Vagina (tissue), 2 donors: ENCODE measurements around the gene DDX5. TPM values are rescaled to one million over a fixed set of nuclear protein-coding genes. Genes with fewer than 3 reads are reported as not detected.
"Not testable (repeated sequence)": the region's sequence is repeated elsewhere in the genome, so short reads cannot be mapped to it uniquely, and the experiment has no call there.

Source experiments
- DNase-seq, 2 donors: peaks; one replicate each; pipeline ENCODE4 v3.0.0-alpha.2; 2017; ENCODE audit errors: extremely low spot score in 2 of 2
- H3K27ac ChIP-seq: fragments of 200-600 bp; sonication (generic); one replicate; pipeline ENCODE4 v1.5.1; 2019
- H3K27me3 ChIP-seq: fragments of 200-600 bp; sonication (generic); one replicate; pipeline ENCODE4 v1.5.1; 2019
- H3K36me3 ChIP-seq, 2 donors: fragments of 200-600 bp; sonication (generic); one replicate each; pipeline ENCODE4 v1.5.1; 2017 to 2019
- H3K4me1 ChIP-seq: fragments of 200-600 bp; sonication (generic); one replicate; pipeline ENCODE4 v1.5.1; 2019
- H3K4me3 ChIP-seq, 2 donors: fragments of 200-600 bp; sonication (generic); 1 replicate in 1 of 2; 2 replicates in 1 of 2; pipeline ENCODE4 v1.5.1; 2016 to 2019
- H3K9me3 ChIP-seq: fragments of 200-600 bp; sonication (generic); one replicate; pipeline ENCODE4 v1.5.1; 2019
- POLR2A ChIP-seq, 2 donors: fragments of 450-650 bp; IDR thresholded peaks; one replicate each; pipeline ENCODE4 v1.6.1; 2017; ENCODE audit warnings: antibody characterized with exemption in 2 of 2, mild to moderate bottlenecking in 2 of 2, moderate library complexity in 2 of 2
- POLR2AphosphoS5 ChIP-seq, 2 donors: sonication (generic); formaldehyde crosslinking; IDR thresholded peaks; one replicate each; pipeline ENCODE4 v1.9.0; 2017; ENCODE audit warnings: antibody characterized with exemption in 2 of 2, mild to moderate bottlenecking in 2 of 2, low read depth in 1 of 2; ENCODE audit not compliant: insufficient read depth in 1 of 2
- intact Hi-C: fragments of 100-400 bp; cut with DNase I; formaldehyde crosslinking; loops from one replicate; pipeline ENCODE4 v1.15.1; 2023
- total RNA-seq: library from RNA; depleted of rRNA; stranded (reverse); fragments of >200 nt; gene quantifications from one replicate; pipeline ENCODE4 v1.2.3, GENCODE V29; 2016
- TF ChIP-seq, protein P1 (sequence below), 3 experiments: fragments of 450-650 bp in 2 of 3; fragments of 200-600 bp in 1 of 3; sonication (generic) in 1 of 3; IDR thresholded peaks; one replicate each; pipeline ENCODE4 v1.5.1; 2017 to 2019; ENCODE audit warnings: antibody characterized with exemption in 3 of 3, mild to moderate bottlenecking in 2 of 3, moderate library complexity in 2 of 3

The DDX5 gene
- total RNA-seq, 1 donor from 2014 or later: 618 TPM

DNA sequence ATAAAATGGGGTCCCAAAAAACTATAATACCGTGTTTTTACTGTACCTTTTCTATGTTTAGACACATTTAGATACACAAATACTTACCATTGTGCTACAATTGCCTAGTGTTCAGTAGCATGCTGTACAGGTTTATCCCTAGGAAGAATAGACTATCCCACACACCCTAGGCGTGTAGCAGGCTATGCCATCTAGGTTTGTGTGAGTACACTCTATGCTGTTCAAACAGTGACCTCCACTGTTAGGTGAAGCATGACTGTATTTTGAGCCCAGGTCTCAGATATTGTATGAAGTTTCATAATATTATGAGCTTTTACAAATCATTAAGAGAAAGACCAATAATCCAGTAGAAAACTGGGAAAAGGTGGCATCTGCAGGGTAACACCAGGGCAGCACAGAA lies 33.5 kb downstream of the DDX5 start:
- H3K36me3 ChIP-seq: no peaks in the 10 kb centered on the region
- no peaks in the 10 kb centered on the region for H3K4me1 ChIP-seq
- TF ChIP-seq, protein P1, sequence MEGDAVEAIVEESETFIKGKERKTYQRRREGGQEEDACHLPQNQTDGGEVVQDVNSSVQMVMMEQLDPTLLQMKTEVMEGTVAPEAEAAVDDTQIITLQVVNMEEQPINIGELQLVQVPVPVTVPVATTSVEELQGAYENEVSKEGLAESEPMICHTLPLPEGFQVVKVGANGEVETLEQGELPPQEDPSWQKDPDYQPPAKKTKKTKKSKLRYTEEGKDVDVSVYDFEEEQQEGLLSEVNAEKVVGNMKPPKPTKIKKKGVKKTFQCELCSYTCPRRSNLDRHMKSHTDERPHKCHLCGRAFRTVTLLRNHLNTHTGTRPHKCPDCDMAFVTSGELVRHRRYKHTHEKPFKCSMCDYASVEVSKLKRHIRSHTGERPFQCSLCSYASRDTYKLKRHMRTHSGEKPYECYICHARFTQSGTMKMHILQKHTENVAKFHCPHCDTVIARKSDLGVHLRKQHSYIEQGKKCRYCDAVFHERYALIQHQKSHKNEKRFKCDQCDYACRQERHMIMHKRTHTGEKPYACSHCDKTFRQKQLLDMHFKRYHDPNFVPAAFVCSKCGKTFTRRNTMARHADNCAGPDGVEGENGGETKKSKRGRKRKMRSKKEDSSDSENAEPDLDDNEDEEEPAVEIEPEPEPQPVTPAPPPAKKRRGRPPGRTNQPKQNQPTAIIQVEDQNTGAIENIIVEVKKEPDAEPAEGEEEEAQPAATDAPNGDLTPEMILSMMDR (IDR thresholded peaks at IDR 0.05): no peak
- TF ChIP-seq POLR2A (IDR thresholded peaks at IDR 0.05) (no peak), POLR2AphosphoS5 (IDR thresholded peaks at IDR 0.05; ENCODE audit: insufficient read depth in 1 of 2, low read depth in 1 of 2) (no peak)
- no peak for DNase-seq
- H3K4me3 ChIP-seq: no peak overlapping the region
- intact Hi-C loops: no loop called here
- no peaks in the 10 kb centered on the region for H3K27me3 ChIP-seq
- no peaks in the 10 kb centered on the region for H3K9me3 ChIP-seq
- H3K27ac ChIP-seq: no peak overlapping the region

DNA sequence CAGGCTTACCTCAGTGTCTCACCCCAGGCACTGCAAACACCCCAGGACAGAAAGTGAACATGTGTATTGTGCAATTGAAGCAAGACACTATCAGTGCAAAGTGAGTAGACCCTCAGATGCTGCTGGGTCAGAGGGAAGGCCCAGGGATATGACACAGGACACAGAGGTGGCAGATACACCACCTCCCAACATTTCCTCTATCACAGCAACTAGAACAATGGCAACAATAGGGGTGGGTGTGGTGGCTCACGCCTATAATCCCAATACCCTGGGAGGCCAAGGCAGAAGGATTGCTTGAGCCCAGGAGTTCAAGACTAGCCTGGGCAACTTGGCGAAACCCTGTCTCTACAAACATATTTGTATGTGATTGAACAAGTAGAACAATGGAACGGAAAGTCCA lies 34.6 kb downstream of the DDX5 start:
- H3K27me3 ChIP-seq: no peaks in the 10 kb centered on the region
- no peaks in the 10 kb centered on the region for H3K36me3 ChIP-seq
- no peaks in the 10 kb centered on the region for H3K9me3 ChIP-seq
- no peak for DNase-seq
- intact Hi-C loops: no loop called here
- no peak overlapping the region for H3K4me3 ChIP-seq
- TF ChIP-seq POLR2AphosphoS5 (IDR thresholded peaks at IDR 0.05; ENCODE audit: insufficient read depth in 1 of 2, low read depth in 1 of 2) (no peak), POLR2A (IDR thresholded peaks at IDR 0.05) (no peak)
- TF ChIP-seq, protein P1 (IDR thresholded peaks at IDR 0.05): no peak
- H3K27ac ChIP-seq: no peak overlapping the region
- H3K4me1 ChIP-seq: no peaks in the 10 kb centered on the region

DNA sequence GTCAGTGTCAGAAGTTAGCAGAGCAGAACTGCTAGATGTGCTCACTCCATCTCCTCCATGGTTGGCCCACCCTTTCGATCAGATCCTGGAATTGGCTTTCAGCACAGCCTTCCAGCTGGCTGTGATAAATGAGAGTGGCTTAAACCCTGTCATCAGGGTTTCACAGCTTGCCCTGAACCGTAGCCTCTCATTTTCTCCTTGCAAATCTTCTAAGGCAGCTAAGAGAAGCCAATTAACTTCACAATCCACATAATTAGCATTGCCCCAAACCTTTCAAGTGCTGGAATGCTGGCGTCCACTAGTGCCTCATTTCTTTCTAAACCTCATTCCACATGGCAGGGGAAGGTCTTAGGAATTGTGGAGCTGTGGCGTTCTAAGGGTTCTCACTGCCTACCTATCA lies 35.5 kb downstream of the DDX5 start:
- Histone ChIP-seq H3K36me3 (no peaks in the 10 kb centered on the region), H3K27ac (no peak overlapping the region), H3K4me1 (no peaks in the 10 kb centered on the region), H3K27me3 (no peaks in the 10 kb centered on the region), H3K9me3 (no peaks in the 10 kb centered on the region), H3K4me3 (no peak overlapping the region)
- TF ChIP-seq POLR2A (IDR thresholded peaks at IDR 0.05) (no peak), POLR2AphosphoS5 (IDR thresholded peaks at IDR 0.05; ENCODE audit: insufficient read depth in 1 of 2, low read depth in 1 of 2) (no peak)
- TF ChIP-seq, protein P1 (IDR thresholded peaks at IDR 0.05): no peak
- DNase-seq: no peak
- intact Hi-C loops: no loop called here

DNA sequence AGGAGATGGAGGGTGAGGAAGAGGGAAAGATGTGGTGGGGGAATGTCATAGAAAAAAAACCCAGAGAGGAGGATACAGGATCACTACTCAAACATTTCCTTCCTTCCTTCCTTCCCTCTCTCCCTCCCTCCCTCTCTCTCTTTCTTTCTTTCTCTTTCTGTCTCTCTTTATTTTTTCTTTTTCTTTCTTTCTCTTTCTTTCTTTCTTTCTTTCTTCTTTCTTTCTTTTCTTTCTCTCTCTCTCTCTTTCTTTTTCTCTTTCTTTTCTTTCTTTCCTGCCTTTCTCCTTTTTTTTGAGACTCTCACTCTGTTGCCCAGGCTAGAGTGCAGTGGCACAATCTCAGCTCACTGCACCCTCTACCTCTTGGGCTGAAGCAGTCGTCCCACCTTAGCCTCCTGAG lies 39.3 kb downstream of the DDX5 start:
- H3K4me3 ChIP-seq, DNase-seq, H3K4me1 ChIP-seq, H3K9me3 ChIP-seq, H3K27ac ChIP-seq, intact Hi-C loops, H3K27me3 ChIP-seq, H3K36me3 ChIP-seq: not testable (repeated sequence)

DNA sequence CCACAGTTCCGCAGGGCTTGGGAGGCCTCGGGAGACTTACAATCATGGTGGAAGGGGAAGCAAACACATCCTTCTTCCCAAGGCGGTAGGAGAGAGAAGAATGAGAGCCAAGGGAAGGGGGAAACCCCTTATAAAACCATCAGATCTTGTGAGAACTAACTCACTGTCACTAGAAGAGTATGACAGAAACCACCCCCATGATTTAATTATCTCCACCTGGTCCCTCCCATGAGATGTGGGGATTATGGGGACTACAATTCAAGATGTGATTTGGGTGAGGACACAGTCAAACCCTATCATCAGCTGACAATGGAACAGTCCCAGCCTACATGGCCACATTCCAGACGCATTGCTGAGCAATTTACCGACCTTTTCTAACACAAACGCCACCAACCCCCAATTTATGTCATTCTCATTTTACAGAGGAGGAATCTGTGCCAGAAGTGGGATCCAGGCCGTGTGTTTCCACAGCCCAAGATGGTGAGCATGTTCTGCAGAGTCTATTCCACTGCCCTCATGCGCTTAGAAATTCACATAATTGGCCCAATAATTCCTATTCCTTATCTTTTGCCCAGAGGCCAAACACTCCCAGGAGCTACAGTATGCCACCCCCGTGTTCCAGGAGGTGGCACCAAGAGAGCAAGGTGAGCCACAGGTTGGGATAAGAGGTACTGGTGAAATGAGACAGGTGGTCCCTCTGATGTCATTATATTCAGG lies 39.9 kb downstream of the DDX5 start:
- Histone ChIP-seq H3K4me3 (no peak overlapping the region), H3K4me1 (no peaks in the 10 kb centered on the region), H3K27ac (no peak overlapping the region), H3K27me3 (no peaks in the 10 kb centered on the region), H3K36me3 (no peaks in the 10 kb centered on the region), H3K9me3 (no peaks in the 10 kb centered on the region)
- intact Hi-C loops: no loop called here
- no peak for DNase-seq
- TF ChIP-seq POLR2AphosphoS5 (IDR thresholded peaks at IDR 0.05; ENCODE audit: insufficient read depth in 1 of 2, low read depth in 1 of 2): no peak
- no peak for TF ChIP-seq POLR2A (IDR thresholded peaks at IDR 0.05)
- TF ChIP-seq, protein P1 (IDR thresholded peaks at IDR 0.05): no peak
